ENCODE results near the gene ATIC. TPM values are rescaled to one million over a fixed set of nuclear protein-coding genes. Genes with fewer than 3 reads are reported as not detected.

ATIC gene
- polyA plus RNA-seq, 1 donor from 2014 or later, result 9.5 TPM

DNA sequence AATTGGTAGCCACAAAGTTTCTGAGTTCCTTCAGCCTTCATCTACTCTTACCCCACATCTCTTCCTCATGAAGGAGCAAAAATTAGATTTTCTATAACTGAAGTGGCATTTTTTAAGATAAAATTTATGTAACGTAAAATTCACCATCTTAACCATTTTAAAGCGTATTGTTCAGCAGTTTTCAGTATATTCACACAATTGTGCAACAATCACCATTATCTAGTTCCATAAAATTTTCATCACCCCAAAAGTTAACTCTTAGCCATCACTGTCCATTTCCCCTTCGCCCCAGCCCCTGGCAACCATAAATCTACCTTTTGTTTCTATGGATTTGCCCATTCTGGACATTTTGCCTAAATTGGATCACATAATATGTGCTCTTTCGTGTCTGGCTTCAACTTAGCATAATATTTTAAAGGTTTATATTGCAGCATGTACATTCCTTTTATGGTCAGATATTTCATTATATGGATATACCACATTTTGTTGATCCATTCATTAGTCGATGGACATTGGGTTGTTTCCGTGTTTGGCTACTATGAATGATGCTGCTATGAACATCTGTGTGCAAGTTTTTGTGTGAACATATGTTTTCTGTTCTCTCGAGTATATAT is 44.6 kb downstream of the ATIC start:
- H3K4me3 ChIP-seq (ENCODE audit: low read length), result no peak overlapping the region

DNA sequence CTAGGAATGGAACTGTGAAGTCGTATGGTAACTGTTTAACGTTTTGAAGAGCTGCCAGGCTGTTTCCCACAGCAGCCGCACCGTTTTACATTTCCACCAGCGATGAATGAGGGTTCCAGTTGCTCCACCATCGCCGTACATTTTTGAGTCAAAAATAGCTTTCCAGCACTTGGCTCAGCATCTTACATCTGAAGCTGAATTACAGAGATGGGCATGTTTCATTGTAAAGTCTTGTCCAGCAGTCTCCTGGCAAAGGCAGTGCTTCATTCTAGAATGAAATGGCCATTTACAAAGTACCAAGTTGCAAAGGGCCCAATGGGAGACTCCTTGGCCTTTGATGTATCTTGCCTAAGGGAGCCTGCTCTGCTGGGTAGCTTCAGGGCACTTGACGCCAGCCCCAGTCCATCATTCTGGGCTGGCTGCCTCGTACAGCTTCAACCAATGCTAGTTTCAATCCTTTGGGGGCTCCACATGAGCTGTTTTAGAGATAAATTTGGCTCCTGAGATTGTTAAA is 45.1 kb downstream of the ATIC start:
- no peak overlapping the region for H2AFZ ChIP-seq (ENCODE audit: low read depth, low read length)
- no peaks in the 10 kb centered on the region for H4K20me1 ChIP-seq (ENCODE audit: insufficient read depth)
- no peak overlapping the region for H3K27ac ChIP-seq (ENCODE audit: low read length)
- no peaks in the 10 kb centered on the region for H3K36me3 ChIP-seq (ENCODE audit: insufficient read depth, low read length)
- H3K27me3 ChIP-seq (ENCODE audit: insufficient read depth, low read depth, low read length), result no peaks in the 10 kb centered on the region
- H3K9me2 ChIP-seq (ENCODE audit: insufficient read depth, low read length), result no peaks in the 10 kb centered on the region
- H3K79me2 ChIP-seq (replicated peaks; ENCODE audit: insufficient read depth, low read length), result no peaks in the 10 kb centered on the region
- no peak overlapping the region for H3K9ac ChIP-seq (ENCODE audit: low read length)
- H3K4me3 ChIP-seq (ENCODE audit: low read length), result no peak overlapping the region
- no peaks in the 10 kb centered on the region for H3F3A ChIP-seq (ENCODE audit: insufficient read depth, low read length, poor library complexity, severe bottlenecking)
- TF ChIP-seq, protein P1, sequence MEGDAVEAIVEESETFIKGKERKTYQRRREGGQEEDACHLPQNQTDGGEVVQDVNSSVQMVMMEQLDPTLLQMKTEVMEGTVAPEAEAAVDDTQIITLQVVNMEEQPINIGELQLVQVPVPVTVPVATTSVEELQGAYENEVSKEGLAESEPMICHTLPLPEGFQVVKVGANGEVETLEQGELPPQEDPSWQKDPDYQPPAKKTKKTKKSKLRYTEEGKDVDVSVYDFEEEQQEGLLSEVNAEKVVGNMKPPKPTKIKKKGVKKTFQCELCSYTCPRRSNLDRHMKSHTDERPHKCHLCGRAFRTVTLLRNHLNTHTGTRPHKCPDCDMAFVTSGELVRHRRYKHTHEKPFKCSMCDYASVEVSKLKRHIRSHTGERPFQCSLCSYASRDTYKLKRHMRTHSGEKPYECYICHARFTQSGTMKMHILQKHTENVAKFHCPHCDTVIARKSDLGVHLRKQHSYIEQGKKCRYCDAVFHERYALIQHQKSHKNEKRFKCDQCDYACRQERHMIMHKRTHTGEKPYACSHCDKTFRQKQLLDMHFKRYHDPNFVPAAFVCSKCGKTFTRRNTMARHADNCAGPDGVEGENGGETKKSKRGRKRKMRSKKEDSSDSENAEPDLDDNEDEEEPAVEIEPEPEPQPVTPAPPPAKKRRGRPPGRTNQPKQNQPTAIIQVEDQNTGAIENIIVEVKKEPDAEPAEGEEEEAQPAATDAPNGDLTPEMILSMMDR (IDR thresholded peaks at IDR 0.05; ENCODE audit: poor library complexity, severe bottlenecking), result no peak
- no peak for TF ChIP-seq EZH2 (IDR thresholded peaks at IDR 0.05; ENCODE audit: borderline replicate concordance, insufficient read depth, low read length, poor library complexity, severe bottlenecking)
- no peak for TF ChIP-seq POLR2AphosphoS5 (IDR thresholded peaks at IDR 0.05)
- no peak for TF ChIP-seq EP300 (conservative IDR thresholded peaks at IDR 0.05; ENCODE audit: poor library complexity, severe bottlenecking)
- TF ChIP-seq RAD21 (conservative IDR thresholded peaks at IDR 0.05), result no peak
- TF ChIP-seq TAF1 (IDR thresholded peaks at IDR 0.05; ENCODE audit: low read depth), result no peak
- TF ChIP-seq, protein P2, sequence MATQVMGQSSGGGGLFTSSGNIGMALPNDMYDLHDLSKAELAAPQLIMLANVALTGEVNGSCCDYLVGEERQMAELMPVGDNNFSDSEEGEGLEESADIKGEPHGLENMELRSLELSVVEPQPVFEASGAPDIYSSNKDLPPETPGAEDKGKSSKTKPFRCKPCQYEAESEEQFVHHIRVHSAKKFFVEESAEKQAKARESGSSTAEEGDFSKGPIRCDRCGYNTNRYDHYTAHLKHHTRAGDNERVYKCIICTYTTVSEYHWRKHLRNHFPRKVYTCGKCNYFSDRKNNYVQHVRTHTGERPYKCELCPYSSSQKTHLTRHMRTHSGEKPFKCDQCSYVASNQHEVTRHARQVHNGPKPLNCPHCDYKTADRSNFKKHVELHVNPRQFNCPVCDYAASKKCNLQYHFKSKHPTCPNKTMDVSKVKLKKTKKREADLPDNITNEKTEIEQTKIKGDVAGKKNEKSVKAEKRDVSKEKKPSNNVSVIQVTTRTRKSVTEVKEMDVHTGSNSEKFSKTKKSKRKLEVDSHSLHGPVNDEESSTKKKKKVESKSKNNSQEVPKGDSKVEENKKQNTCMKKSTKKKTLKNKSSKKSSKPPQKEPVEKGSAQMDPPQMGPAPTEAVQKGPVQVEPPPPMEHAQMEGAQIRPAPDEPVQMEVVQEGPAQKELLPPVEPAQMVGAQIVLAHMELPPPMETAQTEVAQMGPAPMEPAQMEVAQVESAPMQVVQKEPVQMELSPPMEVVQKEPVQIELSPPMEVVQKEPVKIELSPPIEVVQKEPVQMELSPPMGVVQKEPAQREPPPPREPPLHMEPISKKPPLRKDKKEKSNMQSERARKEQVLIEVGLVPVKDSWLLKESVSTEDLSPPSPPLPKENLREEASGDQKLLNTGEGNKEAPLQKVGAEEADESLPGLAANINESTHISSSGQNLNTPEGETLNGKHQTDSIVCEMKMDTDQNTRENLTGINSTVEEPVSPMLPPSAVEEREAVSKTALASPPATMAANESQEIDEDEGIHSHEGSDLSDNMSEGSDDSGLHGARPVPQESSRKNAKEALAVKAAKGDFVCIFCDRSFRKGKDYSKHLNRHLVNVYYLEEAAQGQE (IDR thresholded peaks at IDR 0.05; ENCODE audit: borderline replicate concordance), result no peak
- TF ChIP-seq MXI1 (conservative IDR thresholded peaks at IDR 0.05; ENCODE audit: poor library complexity, severe bottlenecking), result no peak
- TF ChIP-seq SMC3 (conservative IDR thresholded peaks at IDR 0.05; ENCODE audit: poor library complexity), result no peak
- no peak overlapping the region for H3K4me2 ChIP-seq (ENCODE audit: low read length)
- no peaks in the 10 kb centered on the region for H3K9me3 ChIP-seq (ENCODE audit: low read length)

More for the DNA sequence above, 44.6 kb downstream of the ATIC start:
- Histone ChIP-seq H3F3A (ENCODE audit: insufficient read depth, low read length, poor library complexity, severe bottlenecking) (no peaks in the 10 kb centered on the region), H2AFZ (ENCODE audit: low read depth, low read length) (no peak overlapping the region), H3K4me2 (ENCODE audit: low read length) (no peak overlapping the region), H4K20me1 (ENCODE audit: insufficient read depth) (no peaks in the 10 kb centered on the region), H3K79me2 (replicated peaks; ENCODE audit: insufficient read depth, low read length) (no peaks in the 10 kb centered on the region), H3K9me3 (ENCODE audit: low read length) (no peaks in the 10 kb centered on the region), H3K36me3 (ENCODE audit: insufficient read depth, low read length) (no peaks in the 10 kb centered on the region), H3K9me2 (ENCODE audit: insufficient read depth, low read length) (no peaks in the 10 kb centered on the region), H3K27ac (ENCODE audit: low read length) (no peak overlapping the region), H3K9ac (ENCODE audit: low read length) (no peak overlapping the region), H3K27me3 (ENCODE audit: insufficient read depth, low read depth, low read length) (no peaks in the 10 kb centered on the region)
- TF ChIP-seq TAF1 (IDR thresholded peaks at IDR 0.05; ENCODE audit: low read depth) (no peak), SMC3 (conservative IDR thresholded peaks at IDR 0.05; ENCODE audit: poor library complexity) (no peak), EZH2 (IDR thresholded peaks at IDR 0.05; ENCODE audit: borderline replicate concordance, insufficient read depth, low read length, poor library complexity, severe bottlenecking) (no peak), POLR2AphosphoS5 (IDR thresholded peaks at IDR 0.05) (no peak), MXI1 (conservative IDR thresholded peaks at IDR 0.05; ENCODE audit: poor library complexity, severe bottlenecking) (no peak), EP300 (conservative IDR thresholded peaks at IDR 0.05; ENCODE audit: poor library complexity, severe bottlenecking) (no peak), RAD21 (conservative IDR thresholded peaks at IDR 0.05) (no peak)
- TF ChIP-seq, protein P1 (IDR thresholded peaks at IDR 0.05; ENCODE audit: poor library complexity, severe bottlenecking), result no peak
- TF ChIP-seq, protein P2 (IDR thresholded peaks at IDR 0.05; ENCODE audit: borderline replicate concordance), result no peak

All from neural cell (in vitro differentiated cells).